ENCODE measurements around the gene RAB11FIP4. TPM values are rescaled to one million over a fixed set of nuclear protein-coding genes. Genes with fewer than 3 reads are reported as not detected.

Gene RAB11FIP4
- total RNA-seq, 4 donors from 2014 or later: 0.33 to 2.0 (median 1.2) TPM

- no peak for TF ChIP-seq CTCF (IDR thresholded peaks at IDR 0.05; ENCODE audit: low read depth)
These were observed 89.7 kb downstream of the RAB11FIP4 start for GRCh38 chr17:31480904-31481782.

GRCh38 chr17:31481783-31482081 is 90.3 kb downstream of the RAB11FIP4 start:
- no peak for TF ChIP-seq CTCF (IDR thresholded peaks at IDR 0.05; ENCODE audit: low read depth)

- no peak for TF ChIP-seq CTCF (IDR thresholded peaks at IDR 0.05; ENCODE audit: low read depth)
These were observed 93.3 kb downstream of the RAB11FIP4 start for GRCh38 chr17:31484821-31485220.

- TF ChIP-seq CTCF (IDR thresholded peaks at IDR 0.05; ENCODE audit: low read depth): no peak
These were observed 95.0 kb downstream of the RAB11FIP4 start for GRCh38 chr17:31486351-31487062.

- no peak for TF ChIP-seq CTCF (IDR thresholded peaks at IDR 0.05; ENCODE audit: low read depth)
These were observed 95.7 kb downstream of the RAB11FIP4 start for GRCh38 chr17:31487063-31487647.

GRCh38 chr17:31487648-31488263 is 96.3 kb downstream of the RAB11FIP4 start:
- no peak for TF ChIP-seq CTCF (IDR thresholded peaks at IDR 0.05; ENCODE audit: low read depth)

Data from subcutaneous adipose tissue (tissue), 4 donors.